ENCODE data around the gene SPON1.

DNA sequence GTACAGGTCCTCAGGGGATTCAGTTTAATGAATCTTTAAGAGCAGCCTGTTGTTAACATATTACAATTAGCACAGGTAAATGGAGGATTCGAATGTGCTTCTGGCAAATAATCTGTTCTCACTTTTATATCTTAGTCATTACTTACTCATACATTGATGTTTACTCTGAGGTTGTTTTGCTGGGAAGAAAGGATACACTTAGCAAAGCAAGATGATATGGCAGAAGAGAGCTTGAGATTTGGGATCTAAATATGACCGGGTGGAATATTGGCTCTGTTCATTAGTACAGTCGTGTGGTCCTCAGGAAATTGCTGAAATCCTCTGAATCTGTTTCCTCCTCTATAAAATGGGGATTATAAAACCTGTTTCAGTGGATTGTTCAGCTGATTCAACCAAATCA lies 59.7 kb downstream of the SPON1 start:
- TF ChIP-seq EZH2 (IDR thresholded peaks at IDR 0.05; ENCODE audit: borderline replicate concordance, insufficient read depth, low read depth, low read length, poor library complexity, severe bottlenecking): no peak
- TF ChIP-seq, protein P1, sequence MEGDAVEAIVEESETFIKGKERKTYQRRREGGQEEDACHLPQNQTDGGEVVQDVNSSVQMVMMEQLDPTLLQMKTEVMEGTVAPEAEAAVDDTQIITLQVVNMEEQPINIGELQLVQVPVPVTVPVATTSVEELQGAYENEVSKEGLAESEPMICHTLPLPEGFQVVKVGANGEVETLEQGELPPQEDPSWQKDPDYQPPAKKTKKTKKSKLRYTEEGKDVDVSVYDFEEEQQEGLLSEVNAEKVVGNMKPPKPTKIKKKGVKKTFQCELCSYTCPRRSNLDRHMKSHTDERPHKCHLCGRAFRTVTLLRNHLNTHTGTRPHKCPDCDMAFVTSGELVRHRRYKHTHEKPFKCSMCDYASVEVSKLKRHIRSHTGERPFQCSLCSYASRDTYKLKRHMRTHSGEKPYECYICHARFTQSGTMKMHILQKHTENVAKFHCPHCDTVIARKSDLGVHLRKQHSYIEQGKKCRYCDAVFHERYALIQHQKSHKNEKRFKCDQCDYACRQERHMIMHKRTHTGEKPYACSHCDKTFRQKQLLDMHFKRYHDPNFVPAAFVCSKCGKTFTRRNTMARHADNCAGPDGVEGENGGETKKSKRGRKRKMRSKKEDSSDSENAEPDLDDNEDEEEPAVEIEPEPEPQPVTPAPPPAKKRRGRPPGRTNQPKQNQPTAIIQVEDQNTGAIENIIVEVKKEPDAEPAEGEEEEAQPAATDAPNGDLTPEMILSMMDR (IDR thresholded peaks at IDR 0.05): no peak

Data from B cell (primary cell).